Posterior cingulate gyrus (tissue), 11 donors: ENCODE results near the gene SLC44A4.

Experiments used
- DNase-seq, 10 donors: peaks; one replicate each; pipeline versions ENCODE4 v3.0.0 to v3.0.0-alpha.2; 2020 to 2021; ENCODE audit warnings: mixed read lengths in 3 of 10
- intact Hi-C: fragments of 100-400 bp; cut with DNase I; formaldehyde crosslinking; loops from one replicate; pipeline ENCODE4 v1.15.1; 2023

SLC44A4 gene

DNA sequence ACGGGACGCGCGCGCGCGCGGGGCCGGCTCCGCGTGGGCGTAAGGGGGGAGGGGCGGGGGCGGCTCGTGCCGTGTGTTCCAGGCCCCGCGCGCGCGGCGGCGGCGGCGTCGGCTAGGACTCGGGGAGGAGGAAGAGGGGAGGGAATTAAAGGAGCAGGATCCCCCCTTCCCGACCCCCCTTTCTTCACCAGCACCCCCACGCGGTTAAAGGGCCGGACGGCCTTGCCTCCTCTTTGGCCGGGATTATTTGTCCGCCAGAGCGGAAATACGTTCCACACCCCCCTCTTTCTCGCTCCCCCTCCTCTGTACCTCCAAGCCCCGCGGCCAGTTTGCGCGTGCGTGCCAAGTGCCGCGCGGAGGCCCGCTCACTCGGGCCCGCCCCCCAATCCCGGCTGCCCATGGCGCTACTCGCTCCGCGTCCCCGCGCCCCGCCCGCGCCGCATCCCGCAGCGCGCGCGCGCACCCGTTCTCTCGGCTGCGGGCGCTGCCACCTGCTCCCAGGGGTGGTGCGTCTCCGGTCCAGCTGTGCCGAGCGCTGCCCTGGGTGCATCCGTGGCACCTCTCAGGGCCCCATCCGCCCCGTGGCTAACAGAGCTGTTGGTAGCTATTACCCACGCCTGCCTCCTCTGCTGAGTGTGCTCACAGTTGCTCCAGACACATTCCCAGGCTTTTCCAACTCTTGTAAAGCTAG lies 23.3 kb upstream of the SLC44A4 start, which contains the start of gene ZBTB12:
Gene ZBTB12 (minus strand): TSS at position 134 of the 691 bp plus-strand sequence. CDS start 781 bp downstream, outside the sequence.
- intact Hi-C loops, result loop anchor here (5.0 kb wide), 1 partner anchor 50 kb away; no protein-coding TSS in a partner anchor
- peak; percentile 92 to 99 (median 94) for DNase-seq

DNA sequence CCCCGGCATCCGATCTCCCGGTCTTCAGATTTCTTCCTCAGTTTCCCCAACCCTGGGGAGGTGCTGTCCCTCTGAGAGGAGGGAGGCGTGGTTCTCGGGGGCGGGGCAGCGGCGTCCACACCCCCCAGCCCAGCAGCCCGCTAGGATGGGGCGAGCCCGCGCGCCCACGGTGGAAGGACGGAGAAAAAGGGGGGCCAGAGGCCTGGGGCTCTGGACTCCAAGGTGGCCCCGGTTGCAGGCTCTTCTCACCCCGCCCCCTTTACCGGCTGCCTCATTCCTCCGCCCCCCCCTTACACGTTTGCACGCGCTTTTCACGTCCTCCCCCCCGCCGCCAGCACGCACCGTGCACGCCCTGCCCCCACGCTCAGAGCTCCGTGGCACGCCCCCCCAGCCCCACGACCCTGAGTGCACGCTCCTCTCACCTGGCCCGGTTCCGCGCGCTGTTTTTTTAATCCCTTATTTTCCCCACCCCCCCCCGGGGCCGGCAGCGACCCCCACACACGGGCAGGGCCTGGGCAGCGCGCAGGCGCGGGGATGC lies 22.7 kb upstream of the SLC44A4 start:
- peak in 8 of 10 donors; percentile 36 to 92 (median 46) for DNase-seq
- intact Hi-C loops, result loop anchor here (5.0 kb wide), 1 partner anchor 51 kb away; no protein-coding TSS in a partner anchor

DNA sequence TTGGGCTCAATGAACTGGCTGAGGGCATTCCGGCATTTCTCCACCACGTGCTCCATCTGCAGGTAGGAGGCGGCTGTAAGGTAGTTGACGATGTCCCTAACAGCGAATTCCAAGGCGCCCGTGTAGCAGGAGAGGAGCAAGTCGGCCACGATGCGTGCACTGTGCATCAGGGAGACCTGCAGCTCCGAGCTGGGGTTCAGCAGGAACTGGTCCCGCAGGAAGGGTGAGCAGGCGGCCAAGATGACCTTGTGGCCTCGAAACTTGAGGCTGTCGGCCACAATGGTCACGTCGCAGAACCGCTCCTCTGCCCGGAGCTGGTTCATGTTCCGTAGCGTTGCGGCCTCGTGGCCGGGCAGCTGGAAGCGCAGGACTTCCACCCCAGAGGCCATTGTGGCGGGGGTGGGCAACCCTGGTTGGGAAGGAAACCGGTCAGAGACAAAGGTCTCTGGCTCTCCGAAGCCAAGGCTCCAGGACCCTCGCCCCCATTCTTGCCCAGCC lies 22.2 kb upstream of the SLC44A4 start:
- DNase-seq, result peak in 3 of 10 donors; percentile 21 to 81 (median 23)
- intact Hi-C loops, result loop anchor here (5.0 kb wide), 1 partner anchor 51 kb away; no protein-coding TSS in a partner anchor

DNA sequence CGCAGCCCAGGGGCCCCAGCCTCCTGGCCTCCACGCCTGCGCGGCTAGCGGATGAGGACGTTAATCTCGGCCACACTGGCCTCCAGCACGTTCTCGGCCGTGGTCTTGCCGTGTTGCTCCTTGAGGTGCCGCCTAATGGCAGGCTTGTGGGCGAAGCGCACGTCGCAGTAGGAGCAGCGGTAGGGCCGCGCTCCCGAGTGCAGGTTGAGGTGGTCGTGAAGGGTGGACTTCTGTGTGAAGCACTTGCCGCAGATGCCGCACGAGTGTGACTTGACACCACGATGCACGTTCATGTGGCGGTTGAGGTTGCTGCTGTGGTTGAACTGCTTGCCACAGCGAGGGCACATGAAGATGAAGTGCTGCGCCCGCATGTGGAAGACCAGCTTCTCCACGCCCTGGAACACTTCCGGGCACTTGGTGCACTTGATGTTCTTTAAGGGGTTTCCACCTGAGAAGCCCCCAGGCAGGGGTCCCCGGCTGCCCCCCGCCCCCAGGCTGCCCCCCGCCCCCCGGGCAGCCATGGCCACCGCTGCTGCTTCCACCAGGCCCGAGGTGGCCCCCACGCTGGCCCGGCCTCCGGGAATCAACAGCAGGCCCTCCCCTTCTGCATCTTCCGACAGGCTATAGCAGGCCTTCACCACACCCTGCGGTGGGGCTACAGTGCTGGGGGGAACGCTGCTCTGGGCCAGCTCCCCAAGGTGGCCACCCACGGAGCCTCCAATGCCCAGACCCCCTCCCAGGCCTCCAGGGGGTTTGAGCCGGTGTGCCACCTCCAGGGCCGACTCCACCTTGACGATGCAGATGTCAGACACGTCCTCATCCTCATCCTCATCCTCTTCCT lies 21.3 kb upstream of the SLC44A4 start:
- intact Hi-C loops, result loop anchor here (5.0 kb wide), 1 partner anchor 52 kb away; no protein-coding TSS in a partner anchor
- DNase-seq, result peak in 2 of 10 donors; percentile 75 to 76

DNA sequence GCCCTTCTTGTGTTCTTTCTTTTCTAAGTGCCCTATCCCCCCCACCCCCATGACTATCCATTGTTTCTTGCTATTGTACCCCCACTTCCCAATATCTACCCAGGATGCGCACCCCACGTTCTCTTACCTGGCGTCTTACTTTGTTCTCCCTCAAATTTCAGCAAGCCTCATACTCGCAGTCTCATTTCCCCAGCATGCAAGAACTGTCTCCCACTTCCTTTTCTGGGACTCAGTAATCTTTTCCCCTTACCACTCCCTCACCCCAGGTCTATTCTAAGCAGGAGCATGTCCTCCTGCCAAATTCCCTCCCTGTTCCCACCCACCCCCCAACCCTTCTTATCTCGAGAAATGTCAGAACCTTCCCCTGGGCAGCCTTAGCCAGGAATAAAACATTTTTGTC lies 20.4 kb upstream of the SLC44A4 start:
- intact Hi-C loops, result no loop called here
- peak in 1 of 10 donors; percentile 2 for DNase-seq

DNA sequence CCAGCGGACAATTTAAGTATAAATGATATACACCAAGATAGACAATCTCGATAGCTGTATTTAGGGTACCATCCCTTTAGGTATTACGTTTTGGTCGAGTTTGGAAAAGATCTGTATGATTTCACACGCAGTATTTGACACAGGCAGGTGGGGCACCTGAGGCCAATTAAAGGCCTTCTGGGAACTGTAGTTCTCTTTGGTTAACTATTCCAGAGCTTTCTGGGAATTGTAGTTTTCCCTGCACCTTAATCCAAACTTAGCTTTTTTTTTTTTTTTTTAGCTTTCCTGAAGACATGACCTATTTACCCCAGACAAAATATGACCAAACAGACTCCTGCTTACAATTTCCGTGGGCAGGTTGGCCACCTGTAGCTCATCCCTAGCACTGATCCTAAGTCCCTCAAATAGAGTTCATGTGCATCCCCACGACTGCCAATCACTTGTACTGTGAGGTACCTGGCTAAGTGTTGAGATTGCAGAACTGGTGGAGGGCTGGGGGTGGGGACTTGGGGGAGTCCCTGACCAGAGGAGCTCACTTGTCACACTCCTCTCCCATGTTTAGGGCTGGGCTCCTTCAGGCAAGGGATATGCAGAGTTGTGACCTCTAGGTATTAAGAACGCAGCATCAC lies 19.7 kb upstream of the SLC44A4 start:
- peak in 3 of 10 donors; percentile 22 to 83 (median 63) for DNase-seq
- intact Hi-C loops, result no loop called here

DNA sequence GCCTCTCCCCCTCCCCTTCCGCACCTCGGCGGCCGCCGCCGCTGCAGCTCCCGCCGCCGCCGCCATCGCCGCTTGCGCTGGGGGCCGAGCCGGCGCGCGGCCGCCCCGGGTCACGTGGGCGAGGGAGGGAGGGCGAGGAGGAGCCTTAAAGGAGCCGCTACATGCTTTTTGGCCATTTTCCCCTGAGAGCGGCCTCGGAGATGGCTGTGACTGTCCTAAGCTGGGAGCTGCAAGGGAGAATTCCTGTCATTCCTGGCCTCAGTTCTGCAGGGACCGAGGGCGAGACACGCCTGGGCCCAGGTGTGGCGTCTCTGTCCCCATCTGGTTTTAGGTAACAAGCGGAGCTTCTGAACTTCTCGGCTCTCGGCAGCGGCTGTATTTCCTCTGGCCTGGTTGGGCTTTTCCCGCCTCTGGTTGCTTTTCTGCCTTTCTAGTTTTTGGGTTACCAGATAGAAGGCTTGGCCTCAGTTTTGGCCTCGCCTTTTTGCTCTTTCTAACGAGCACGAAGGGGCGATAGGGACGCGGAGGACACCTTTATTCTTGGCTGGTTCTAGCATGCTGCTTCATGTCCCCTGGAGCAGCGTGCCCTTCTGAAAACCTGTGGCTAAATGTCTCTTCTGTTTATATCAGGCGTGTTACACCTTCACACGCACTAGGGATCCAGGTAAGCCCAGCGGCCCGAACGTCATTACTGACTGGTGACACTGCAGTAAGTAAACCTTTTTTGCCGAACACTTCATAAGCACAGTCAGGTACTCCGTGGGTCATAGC lies 19.0 kb upstream of the SLC44A4 start, which contains the start of gene EHMT2:
Gene EHMT2 (minus strand): TSS at position 87 of the 771 bp plus-strand sequence. CDS start 21 bp downstream, at position 66.
- intact Hi-C loops, result loop anchor here (2.0 kb wide), 1 partner anchor 35 kb away; the partner anchor contains the start of gene NEU1
- peak; percentile 83 to 99 (median 88) for DNase-seq

DNA sequence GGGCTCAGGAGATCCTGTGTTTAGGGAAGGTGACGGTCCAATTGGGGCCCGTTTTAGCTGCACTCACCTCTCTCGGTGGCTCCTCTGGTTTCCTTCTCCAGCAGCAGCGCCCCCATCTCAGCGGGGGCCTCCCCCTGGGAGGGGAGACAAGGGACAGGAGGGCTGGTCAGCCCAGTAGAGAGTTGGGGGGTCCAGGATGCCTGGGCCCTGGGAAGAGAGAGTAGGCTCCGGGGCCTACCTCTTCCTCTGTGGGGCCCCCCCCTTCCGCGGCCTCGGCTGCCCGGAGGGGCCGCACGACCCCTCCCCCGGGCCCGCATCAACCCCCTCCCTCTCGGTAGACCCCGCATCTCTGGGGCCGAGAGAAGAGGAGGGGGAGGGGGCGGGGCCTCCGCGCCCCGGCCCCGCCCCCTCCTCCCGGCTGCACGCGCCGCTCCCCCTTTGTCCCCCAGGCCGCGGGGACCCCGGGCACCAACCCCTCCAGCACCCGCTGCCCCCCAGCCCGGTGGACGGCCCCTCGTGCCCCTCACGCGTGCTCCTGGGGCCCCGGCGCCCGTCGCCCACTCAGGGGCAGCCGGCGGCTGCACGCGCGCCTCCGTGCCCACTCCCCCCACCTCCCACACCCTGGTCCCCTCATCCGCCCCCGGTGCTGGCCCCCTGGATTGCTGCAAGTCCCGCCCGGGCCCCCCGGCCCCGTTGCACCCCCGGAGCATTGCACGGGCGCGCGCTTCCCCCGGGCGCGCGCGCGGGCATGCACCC lies 18.2 kb upstream of the SLC44A4 start:
- intact Hi-C loops, result loop anchor here (2.0 kb wide), 1 partner anchor 34 kb away; the partner anchor contains the start of gene NEU1
- peak in 3 of 10 donors; percentile 71 to 83 (median 80) for DNase-seq

DNA sequence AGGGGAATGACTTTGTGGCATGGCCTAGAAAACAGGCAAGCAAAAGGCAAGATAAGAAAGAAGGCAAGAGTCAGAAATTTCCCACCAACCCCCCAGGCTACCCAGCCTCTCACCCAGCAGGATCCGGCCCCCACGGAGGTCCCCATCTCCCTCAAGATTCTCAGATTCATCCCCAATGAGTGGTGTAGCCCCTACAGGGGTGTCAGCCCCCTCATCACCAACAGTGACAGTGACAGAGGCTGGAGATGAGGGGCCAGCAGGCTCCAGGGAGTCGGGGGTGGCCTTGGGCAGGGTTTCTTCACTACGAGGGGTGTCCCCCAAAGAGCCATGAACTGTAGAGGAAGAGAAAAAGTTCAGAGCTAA lies 17.7 kb upstream of the SLC44A4 start:
- DNase-seq, result peak in 1 of 10 donors; percentile 62
- intact Hi-C loops, result loop anchor here (2.0 kb wide), 1 partner anchor 34 kb away; the partner anchor contains the start of gene NEU1

DNA sequence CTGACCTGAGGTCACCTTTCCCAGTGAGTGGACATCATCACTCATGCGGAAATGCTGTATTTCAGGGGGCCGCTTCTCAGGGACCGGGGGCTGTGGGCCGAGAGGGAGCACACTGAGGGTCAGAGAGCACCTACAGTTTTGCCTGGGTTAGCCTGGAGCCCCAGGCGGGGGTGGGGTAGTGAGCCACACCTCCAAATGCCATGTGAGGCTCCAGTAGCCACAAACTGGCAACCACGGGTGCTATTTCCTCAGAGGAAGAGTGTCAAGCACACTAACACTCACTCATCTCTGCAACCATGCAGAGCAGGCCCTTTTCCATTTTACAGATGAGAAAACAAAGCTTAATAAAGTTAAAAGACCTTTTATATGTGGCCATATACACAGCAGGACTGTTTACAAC lies 14.0 kb upstream of the SLC44A4 start:
- DNase-seq, result peak in 1 of 10 donors; percentile 28
- intact Hi-C loops, result no loop called here

DNA sequence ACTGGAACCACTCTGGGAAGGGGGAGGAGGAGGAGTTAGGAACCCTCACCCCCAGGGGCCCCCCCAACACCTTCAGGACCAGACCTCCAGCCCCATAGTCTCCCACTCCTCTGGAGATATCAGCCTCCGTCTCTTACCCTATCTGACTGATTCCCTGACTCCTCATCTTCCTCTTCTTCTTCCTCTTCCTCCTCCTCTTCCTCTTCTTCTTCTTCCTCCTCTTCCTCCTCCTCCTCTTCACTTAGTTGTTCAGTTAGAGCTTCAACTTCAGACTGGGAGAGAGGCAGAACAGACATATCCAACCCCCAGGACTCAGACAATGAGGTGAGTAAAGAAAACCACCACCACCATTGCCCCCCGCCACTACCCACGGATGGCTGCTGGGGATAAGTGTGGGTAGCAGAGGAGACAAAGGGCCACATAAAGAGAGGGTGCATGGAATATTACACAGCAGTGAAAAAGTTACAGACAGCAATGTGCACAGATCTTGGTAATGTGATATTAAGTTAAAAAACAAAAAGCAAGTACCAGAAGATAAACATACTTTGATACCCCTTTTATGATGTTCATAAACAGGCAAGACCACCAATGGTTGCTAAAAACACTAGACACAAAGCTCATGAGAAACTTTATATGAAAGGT lies 10.7 kb upstream of the SLC44A4 start:
- no peak for DNase-seq
- intact Hi-C loops, result no loop called here

DNA sequence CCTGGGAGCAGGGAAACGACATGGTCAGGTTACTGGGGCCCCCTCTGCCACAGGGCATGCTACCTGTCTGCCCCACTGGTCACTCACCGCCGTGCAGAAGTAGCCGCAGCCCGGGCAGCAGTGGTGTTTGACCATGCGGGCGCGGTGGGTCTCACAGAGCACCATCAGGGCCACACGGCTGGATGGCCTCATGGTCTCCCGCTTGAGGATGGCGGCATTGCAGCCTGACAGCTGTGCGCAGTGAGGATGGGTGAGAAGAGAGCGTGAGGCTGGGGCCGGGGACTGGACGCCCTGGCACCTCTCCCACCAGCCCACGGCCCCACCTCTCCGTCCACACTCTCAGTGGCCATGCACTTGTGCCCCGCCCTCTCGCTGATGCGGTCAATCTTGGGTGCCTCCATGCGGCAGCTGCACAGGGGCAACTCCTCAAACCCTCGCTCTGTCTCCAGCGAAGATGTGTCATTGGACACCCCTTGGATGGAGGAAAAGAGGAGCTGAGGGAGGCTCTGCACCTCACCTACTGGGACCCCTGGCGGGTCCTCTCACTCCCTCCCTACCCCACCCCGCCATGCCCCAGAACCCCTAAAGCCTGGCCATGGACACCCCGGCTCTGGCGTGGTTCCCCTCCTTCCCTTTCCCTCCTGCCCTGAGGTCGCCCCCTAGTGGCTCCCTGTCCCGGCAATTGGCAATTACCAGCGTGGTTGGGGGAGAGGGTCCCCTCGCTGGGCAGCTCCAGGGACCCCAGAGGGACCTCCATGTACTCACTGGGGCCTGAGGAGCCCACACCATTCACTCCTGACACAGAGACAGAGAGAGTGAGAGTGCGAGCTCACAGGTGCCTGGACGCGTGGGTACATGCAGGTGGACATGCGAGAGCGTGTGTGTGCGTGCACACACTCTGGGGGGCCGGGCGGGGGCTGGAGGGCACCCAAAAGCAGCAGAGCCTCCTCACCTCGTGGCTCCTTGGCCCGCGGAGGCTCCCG lies 9.8 kb upstream of the SLC44A4 start:
- intact Hi-C loops, result no loop called here
- DNase-seq, result peak in 4 of 10 donors; percentile 21 to 38 (median 31)

DNA sequence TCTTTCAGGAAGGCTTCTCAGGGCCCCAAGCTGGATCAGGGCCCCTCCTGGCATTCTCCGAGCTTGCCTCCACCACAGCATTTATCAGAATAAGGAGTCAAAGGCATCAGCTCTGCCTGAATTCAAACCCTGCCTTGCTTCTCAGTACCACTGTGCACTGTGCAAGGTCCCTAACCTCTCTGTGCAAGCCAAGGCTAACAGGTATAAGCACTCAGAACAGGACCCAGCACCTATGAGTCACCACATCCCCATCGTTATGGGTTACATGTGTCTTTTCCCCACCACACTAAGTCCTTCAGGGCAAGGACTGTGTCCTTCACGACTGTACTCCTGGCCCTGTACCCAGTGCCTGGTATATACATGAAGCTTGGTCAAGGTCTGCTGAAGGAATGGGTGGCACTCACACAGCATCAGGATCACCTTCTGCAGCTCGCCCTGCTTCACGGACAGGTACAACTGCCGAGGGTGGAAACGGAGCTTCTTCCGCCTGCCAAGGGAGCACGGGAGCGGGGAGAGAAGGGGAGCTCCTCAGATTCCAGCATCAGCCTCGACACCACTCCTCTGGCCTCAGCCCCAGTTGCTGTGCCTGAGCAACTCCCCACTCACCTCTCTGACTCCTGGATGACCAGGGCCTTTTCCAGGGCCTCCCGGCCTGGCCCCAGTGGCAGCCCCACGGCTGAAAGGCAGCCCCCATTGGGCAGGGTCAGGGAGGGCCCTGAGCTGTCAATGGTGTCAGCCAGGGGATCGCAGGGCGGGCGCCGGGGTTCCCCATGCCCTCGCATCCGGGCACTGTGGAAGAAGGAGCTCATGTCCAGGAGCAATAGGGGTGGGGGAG lies 8.6 kb upstream of the SLC44A4 start:
- intact Hi-C loops, result no loop called here
- peak in 1 of 10 donors; percentile 63 for DNase-seq

DNA sequence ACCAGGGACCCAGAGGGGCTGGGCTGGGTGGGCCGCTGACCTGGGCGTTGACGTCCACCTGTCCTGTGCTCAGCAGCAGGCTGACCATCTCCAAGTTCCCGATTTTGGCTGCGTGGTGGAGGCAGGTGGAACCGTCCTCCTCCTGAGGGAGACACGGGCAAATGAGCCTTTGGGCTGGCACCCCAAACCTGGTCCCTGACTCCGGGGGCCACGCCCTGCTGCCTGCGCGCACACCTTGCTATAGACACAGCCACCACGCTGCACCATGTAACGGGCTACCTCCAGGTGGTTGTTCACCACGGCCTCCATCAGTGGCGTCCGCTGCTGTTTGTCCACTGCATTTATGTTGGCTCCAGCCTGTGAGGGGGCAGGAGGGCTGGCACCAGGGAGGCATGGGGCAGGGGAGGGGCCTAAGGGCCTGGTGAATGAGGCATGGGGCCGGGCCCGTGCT lies 7.8 kb upstream of the SLC44A4 start:
- intact Hi-C loops, result no loop called here
- peak in 1 of 10 donors; percentile 56 for DNase-seq

DNA sequence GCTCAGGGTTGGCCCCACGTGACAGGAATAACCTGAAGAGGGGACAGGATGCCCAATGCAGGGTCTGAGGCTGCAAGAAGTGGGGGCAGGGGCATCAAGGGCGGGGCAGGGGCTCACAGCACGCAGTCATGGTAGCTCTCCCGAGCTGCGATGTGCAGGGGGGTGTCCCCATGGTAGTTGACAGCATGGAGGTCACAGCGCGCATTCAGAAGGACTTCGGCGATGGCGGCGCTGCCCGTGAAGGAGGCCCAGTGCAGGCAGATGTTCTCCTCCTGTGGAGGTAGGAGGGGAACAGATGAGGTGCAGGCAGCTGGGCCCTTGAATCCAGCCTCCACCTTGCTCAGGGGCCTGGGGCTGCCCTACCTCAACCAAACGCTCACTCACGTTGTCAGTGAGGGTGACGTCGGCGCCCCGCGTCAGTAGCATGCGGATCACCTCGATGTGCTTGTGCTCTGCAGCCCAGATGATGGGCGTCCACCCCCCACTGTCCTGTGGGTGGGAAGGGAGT lies 5.8 kb upstream of the SLC44A4 start:
- peak in 1 of 10 donors; percentile 67 for DNase-seq
- intact Hi-C loops, result no loop called here
